Sigmoid colon (tissue), 4 donors: ENCODE measurements around the gene PHACTR3.

Experiments
- CTCF ChIP-seq, 4 experiments: fragments of 450-650 bp in 3 of 4; fragments of 200-600 bp in 1 of 4; IDR thresholded peaks; one replicate each; pipeline ENCODE4 v1.5.1; 2016 to 2019; ENCODE audit warnings: antibody characterized with exemption in 4 of 4, mild to moderate bottlenecking in 3 of 4, moderate library complexity in 2 of 4
- EP300 ChIP-seq, 4 donors: sonication (generic); formaldehyde crosslinking; IDR thresholded peaks; one replicate each; pipeline ENCODE4 v1.6.1; 2017; ENCODE audit warnings: antibody characterized with exemption in 4 of 4
- POLR2A ChIP-seq, 2 donors: fragments of 450-650 bp; IDR thresholded peaks; one replicate each; pipeline ENCODE4 v1.6.1; 2016; ENCODE audit warnings: antibody characterized with exemption in 2 of 2, mild to moderate bottlenecking in 2 of 2, moderate library complexity in 2 of 2
- POLR2AphosphoS5 ChIP-seq, 4 donors: sonication (generic); formaldehyde crosslinking; IDR thresholded peaks; one replicate each; pipeline ENCODE4 v1.6.1; 2017; ENCODE audit warnings: antibody characterized with exemption in 4 of 4

GRCh38 chr20:59811681-59812171, 207.4 kb downstream of the PHACTR3 start:
- no peak for TF ChIP-seq POLR2AphosphoS5 (IDR thresholded peaks at IDR 0.05)
- no peak for TF ChIP-seq POLR2A (IDR thresholded peaks at IDR 0.05)
- no peak for TF ChIP-seq CTCF (IDR thresholded peaks at IDR 0.05)
- TF ChIP-seq EP300 (IDR thresholded peaks at IDR 0.05), result no peak
